Common myeloid progenitor, CD34-positive (primary cell): Measurements from ENCODE around the gene SYVN1.
"Not testable (repeated sequence)": the region's sequence is repeated elsewhere in the genome, so short reads cannot be mapped to it uniquely, and the experiment has no call there.

Experiments
- CTCF ChIA-PET: fragments of 350-600 bp; sonication (Branson Sonifier 250); formaldehyde crosslinking; loops from one replicate; lab custom pipeline; 2021; ENCODE audit warnings: antibody characterized with exemption; lab: Charles Lee
- POLR2A ChIA-PET: fragments of 350-600 bp; sonication (Branson Sonifier 250); formaldehyde crosslinking; loops from one replicate; lab custom pipeline; 2021; ENCODE audit warnings: antibody characterized with exemption; lab: Charles Lee
- DNase-seq, 3 donors: peaks; one replicate each; pipeline versions ENCODE4 v3.0.0 to v3.0.0-alpha.2; 2013
- H3K27ac ChIP-seq, 2 experiments: 1 replicate in 1 of 2; 2 replicates in 1 of 2; pipeline ENCODE4 v1.7.0; 2013; ENCODE audit warnings: inconsistent platforms in 2 of 2, low read length in 2 of 2, mild to moderate bottlenecking in 2 of 2, low read depth in 1 of 2, moderate library complexity in 1 of 2; ENCODE audit not compliant: severe bottlenecking in 2 of 2, insufficient read depth in 1 of 2, poor library complexity in 1 of 2
- H3K27me3 ChIP-seq, 5 experiments: replicated peaks in 2 of 5; 1 replicate in 3 of 5; 2 replicates in 2 of 5; pipeline versions ENCODE4 v1.6.1 to v1.7.0; 2013; ENCODE audit warnings: low read length in 4 of 5, mild to moderate bottlenecking in 2 of 5, moderate library complexity in 2 of 5, inconsistent platforms in 1 of 5; ENCODE audit not compliant: insufficient read depth in 5 of 5, control insufficient read depth in 4 of 5
- H3K36me3 ChIP-seq, 4 experiments: 1 replicate in 2 of 4; 2 replicates in 2 of 4; pipeline versions ENCODE4 v1.6.1 to v1.7.0; 2013; ENCODE audit warnings: low read length in 3 of 4, control low read depth in 1 of 4, mild to moderate bottlenecking in 1 of 4; ENCODE audit not compliant: control insufficient read depth in 4 of 4, insufficient read depth in 4 of 4
- H3K4me1 ChIP-seq, 4 experiments: 1 replicate in 3 of 4; 2 replicates in 1 of 4; pipeline versions ENCODE4 v1.6.1 to v1.7.1; 2013; ENCODE audit warnings: low read length in 3 of 4, mild to moderate bottlenecking in 3 of 4, control low read depth in 1 of 4, inconsistent platforms in 1 of 4, moderate library complexity in 1 of 4; ENCODE audit not compliant: control insufficient read depth in 4 of 4, insufficient read depth in 4 of 4; ENCODE audit errors: control extremely low read depth in 1 of 4
- H3K4me3 ChIP-seq, 7 experiments: 1 replicate in 4 of 7; 2 replicates in 3 of 7; pipeline versions ENCODE4 v1.5.1 to v1.7.0; 2013; ENCODE audit warnings: mild to moderate bottlenecking in 7 of 7, low read length in 6 of 7, moderate library complexity in 6 of 7, inconsistent platforms in 2 of 7, low read depth in 2 of 7, control low read depth in 1 of 7; ENCODE audit not compliant: insufficient read depth in 4 of 7, control insufficient read depth in 1 of 7; ENCODE audit errors: extremely low read depth in 1 of 7
- H3K9me3 ChIP-seq, 5 experiments: 1 replicate in 4 of 5; 2 replicates in 1 of 5; pipeline versions ENCODE4 v1.6.1 to v1.7.1; 2013; ENCODE audit warnings: low read length in 4 of 5, mild to moderate bottlenecking in 2 of 5, inconsistent platforms in 1 of 5, low read depth in 1 of 5, moderate library complexity in 1 of 5; ENCODE audit not compliant: control insufficient read depth in 4 of 5, insufficient read depth in 2 of 5; ENCODE audit errors: control extremely low read depth in 1 of 5
- WGBS: methylation state at CpG from one replicate; pipeline ENCODE4 v1.1.5; 2013; ENCODE audit not compliant: insufficient coverage; 5-methylcytosine and 5-hydroxymethylcytosine counted together

The SYVN1 gene

DNA sequence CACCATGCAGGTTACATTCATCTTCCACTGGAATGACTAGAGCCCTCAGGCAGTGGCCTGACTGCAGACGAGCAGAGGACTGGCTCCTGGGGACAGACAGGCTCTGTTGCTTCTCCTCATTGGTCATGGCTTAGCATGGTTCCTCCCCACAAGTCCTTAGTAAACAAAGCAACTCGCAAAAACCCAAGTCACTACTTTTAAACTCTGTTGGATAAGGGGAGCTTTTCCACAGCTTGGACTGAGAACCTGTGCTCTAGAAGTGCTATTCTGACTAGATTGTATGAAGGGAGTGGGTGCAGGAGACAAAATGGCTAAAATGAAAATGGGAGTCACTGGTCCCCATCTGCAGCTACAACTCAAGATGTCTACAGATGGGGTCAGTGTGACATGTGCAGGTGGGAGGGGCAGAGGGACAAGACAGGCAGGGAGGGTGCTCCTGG is 40.3 kb upstream of the SYVN1 start:
- DNase-seq, H3K27me3 ChIP-seq, H3K4me1 ChIP-seq, POLR2A ChIA-PET, H3K9me3 ChIP-seq, H3K27ac ChIP-seq, H3K36me3 ChIP-seq, H3K4me3 ChIP-seq: not testable (repeated sequence)
- CTCF ChIA-PET = interaction anchor here (0.9 to 1.7 kb wide), 3 partner anchors 23 to 63 kb away, joined by 3 to 6 read pairs (median 5); partner anchors contain the start of gene TM7SF2
- 100% methylated on average over 1 of the region's 2 CpGs for WGBS

DNA sequence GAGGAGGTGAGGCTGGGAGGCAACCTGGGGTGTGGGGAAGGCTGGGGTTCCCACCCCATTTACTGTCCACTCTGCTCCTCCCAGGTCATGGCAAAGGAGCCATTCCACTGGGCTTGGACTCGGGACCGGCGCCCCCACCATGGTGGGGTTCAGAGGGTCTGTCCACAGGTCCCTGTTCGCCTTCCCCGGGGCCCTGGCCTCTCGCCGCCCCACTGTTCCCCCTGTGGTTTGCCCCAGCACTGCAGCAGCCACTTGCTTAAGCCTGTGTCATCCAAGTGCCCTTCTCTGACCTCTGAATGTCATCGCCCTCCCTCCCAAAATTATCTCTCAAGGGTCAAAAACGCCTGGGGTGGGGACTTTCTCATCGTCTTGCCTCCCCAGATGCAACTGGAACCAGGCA is 38.3 kb upstream of the SYVN1 start:
- ChIA-PET CTCF (interaction anchor here (0.8 to 1.8 kb wide), 4 partner anchors 8 to 37 kb away, joined by 3 to 5 read pairs (median 3); no protein-coding TSS in a partner anchor), POLR2A (interaction anchor here (0.7 to 0.8 kb wide), 2 partner anchors 38 to 296 kb away, joined by 3 to 4 read pairs; partner anchors contain the start of gene SYVN1)
- H3K4me1 ChIP-seq = peaks cover 1 to 24% (median 13%) of the 10 kb centered on the region in 4 experiments
- H3K9me3 ChIP-seq = no peaks in the 10 kb centered on the region
- no peak overlapping the region for H3K27ac ChIP-seq
- H3K36me3 ChIP-seq = no peaks in the 10 kb centered on the region
- DNase-seq = no peak
- no peaks in the 10 kb centered on the region for H3K27me3 ChIP-seq
- H3K4me3 ChIP-seq = no peak overlapping the region
- WGBS = 89% methylated on average over 6 of the region's 10 CpGs

DNA sequence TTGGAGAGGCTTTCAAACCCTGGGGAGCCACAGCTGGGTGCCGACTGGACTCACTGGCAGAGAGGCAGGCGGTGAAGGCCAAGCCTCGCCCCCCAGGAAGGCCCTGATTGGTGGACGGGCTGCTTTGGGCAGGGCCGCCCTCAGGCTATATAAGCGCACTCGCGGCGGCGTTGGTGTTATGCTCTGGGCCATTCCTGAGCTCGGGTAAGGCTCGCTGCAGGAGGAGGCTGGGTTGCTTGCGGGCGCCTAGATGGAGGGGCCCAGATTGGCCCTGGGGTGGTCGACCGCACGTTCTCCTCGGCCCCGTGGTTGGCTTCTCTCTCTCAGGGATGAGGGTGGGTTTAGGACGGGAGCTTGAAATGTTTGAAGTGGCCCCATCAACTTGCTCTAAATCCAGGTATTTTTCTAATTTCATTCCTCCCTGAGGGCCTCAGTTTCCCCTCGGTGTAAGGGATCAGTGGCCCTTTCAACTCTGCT is 35.8 kb upstream of the SYVN1 start, which contains the start of gene SPDYC:
SPDYC (plus strand) TSS at position 176 of the 477 bp plus-strand sequence. CDS start 1,125 bp downstream, outside the sequence.
- peak within 1 kb of the TSS in 1 of 2 experiments; percentile 84 for H3K27ac ChIP-seq
- no peak within 1 kb of the TSS for H3K4me3 ChIP-seq
- no peaks in the 10 kb centered on the region for H3K27me3 ChIP-seq
- no peaks in the 10 kb centered on the region for H3K36me3 ChIP-seq
- WGBS = 98% methylated on average over 15 of the region's 21 CpGs
- peaks cover 1 to 24% (median 13%) of the 10 kb centered on the region in 4 experiments for H3K4me1 ChIP-seq
- ChIA-PET POLR2A (interaction anchor here (1.1 to 1.9 kb wide), 3 partner anchors 11 to 35 kb away, joined by 3 to 22 read pairs (median 6); partner anchors contain the start of gene SYVN1), CTCF (interaction anchor here (1.2 to 4.2 kb wide), 8 partner anchors 8 to 53 kb away, joined by 4 to 25 read pairs (median 4); partner anchors contain the start of genes CAPN1, SYVN1 and ZNHIT2)
- no peak for DNase-seq
- no peaks in the 10 kb centered on the region for H3K9me3 ChIP-seq

DNA sequence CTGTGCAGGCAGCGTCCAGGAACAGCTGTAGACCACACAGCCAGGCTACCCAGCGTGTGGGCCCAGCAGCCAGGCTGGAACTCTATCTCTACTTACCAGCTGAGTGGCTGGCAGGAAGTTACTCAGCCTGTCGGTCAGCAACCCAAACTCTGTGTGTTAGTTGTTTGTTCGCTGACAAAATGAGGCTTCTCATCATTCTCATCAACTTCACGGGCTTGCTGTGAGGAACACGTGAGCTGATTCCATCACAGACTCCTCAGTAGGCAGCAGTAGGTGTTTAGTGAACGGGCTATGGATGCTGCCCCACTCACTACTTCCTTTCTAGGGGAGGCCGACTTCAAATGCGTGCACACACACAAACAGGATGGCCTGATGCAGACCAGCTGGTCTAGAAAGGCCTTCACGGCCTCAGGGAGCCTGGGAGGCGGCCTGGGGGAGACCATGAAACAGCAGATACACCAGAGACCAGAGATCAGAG is 34.9 kb upstream of the SYVN1 start:
- peak; percentile 40 to 91 (median 63) for DNase-seq
- Histone ChIP-seq H3K36me3 (no peaks in the 10 kb centered on the region), H3K4me1 (peaks cover 1 to 24% (median 13%) of the 10 kb centered on the region in 4 experiments), H3K27ac (peak overlapping the region in 1 of 2 experiments; percentile 84), H3K27me3 (no peaks in the 10 kb centered on the region), H3K4me3 (no peak overlapping the region), H3K9me3 (no peaks in the 10 kb centered on the region)
- ChIA-PET POLR2A (interaction anchor here (0.5 to 1.9 kb wide), 7 partner anchors 8 to 58 kb away, joined by 3 to 22 read pairs (median 3); partner anchors contain the start of genes SYVN1, TM7SF2 and ZNHIT2), CTCF (interaction anchor here (0.6 to 4.2 kb wide), 9 partner anchors 9 to 250 kb away, joined by 3 to 25 read pairs (median 4); partner anchors contain the start of genes SYVN1 and ZNHIT2)
- WGBS = 90% methylated on average over 9 of the region's 11 CpGs

DNA sequence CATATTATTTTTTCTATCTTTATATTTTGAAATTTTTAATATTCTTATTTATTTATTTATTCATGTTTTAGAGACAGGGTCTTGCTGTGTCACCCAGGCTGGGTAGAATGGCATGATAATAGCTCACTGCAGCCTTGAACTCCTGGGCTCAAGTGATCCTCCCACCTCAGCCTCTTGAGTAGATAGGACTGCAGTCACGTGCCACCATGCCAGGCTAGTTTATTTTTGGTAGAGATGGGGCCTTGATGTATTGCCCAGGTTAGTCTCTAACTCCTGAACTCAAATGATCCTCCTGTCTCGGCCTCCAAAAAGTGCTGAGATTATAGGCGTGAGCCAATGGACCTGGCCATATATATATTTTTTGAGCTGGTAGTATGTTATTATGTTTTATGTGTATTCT is 33.3 kb upstream of the SYVN1 start:
- no peaks in the 10 kb centered on the region for H3K27me3 ChIP-seq
- peaks cover 1 to 24% (median 13%) of the 10 kb centered on the region in 4 experiments for H3K4me1 ChIP-seq
- no peaks in the 10 kb centered on the region for H3K9me3 ChIP-seq
- H3K36me3 ChIP-seq = no peaks in the 10 kb centered on the region
- CTCF ChIA-PET = interaction anchor here (0.5 to 4.2 kb wide), 3 partner anchors 16 to 68 kb away, joined by 3 to 25 read pairs (median 3); partner anchors contain the start of gene SYVN1
- H3K27ac ChIP-seq = no peak overlapping the region
- 100% methylated on average over 1 of the region's 3 CpGs for WGBS
- no peak overlapping the region for H3K4me3 ChIP-seq
- no peak for DNase-seq
- POLR2A ChIA-PET = interaction anchor here (0.7 to 0.9 kb wide), 3 partner anchors 33 to 103 kb away, joined by 3 to 5 read pairs (median 3); no protein-coding TSS in a partner anchor

DNA sequence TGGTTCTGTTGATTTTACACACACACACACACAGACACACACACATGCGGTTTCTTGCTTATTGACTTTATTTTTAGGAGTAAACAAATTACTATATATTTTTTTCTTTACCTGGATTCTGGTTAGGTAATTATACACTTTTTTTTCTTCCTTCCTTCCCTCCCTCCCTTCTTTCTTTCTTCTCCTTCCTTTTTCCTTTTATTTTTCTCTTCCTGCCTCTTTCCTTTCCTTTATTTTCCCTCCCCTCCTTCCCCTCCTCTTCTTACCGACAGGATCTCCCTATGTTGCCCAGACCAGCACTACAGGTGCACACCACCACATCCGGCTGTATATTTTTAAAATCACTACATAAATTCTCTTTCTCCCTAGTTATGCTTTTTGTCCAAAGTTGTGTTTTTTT is 32.6 kb upstream of the SYVN1 start:
- POLR2A ChIA-PET = interaction anchor here (0.9 kb wide), 1 partner anchor 32 kb away, joined by 3 read pairs; no protein-coding TSS in a partner anchor
- Histone ChIP-seq H3K4me1 (peaks cover 1 to 24% (median 13%) of the 10 kb centered on the region in 4 experiments), H3K36me3 (no peaks in the 10 kb centered on the region), H3K27ac (no peak overlapping the region), H3K27me3 (no peaks in the 10 kb centered on the region), H3K9me3 (no peaks in the 10 kb centered on the region), H3K4me3 (no peak overlapping the region)
- no CpG with 5 or more reads among the region's 3 CpGs for WGBS
- CTCF ChIA-PET = interaction anchor here (1.2 to 4.2 kb wide), 3 partner anchors 15 to 35 kb away, joined by 3 to 25 read pairs (median 3); partner anchors contain the start of gene SYVN1
- no peak for DNase-seq
